GM10266 (cell line): ENCODE results near the gene MPC2.
A peak's percentile ranks its signal among the peaks of the same experiment; 100 is the strongest.
"Not testable (repeated sequence)": the region's sequence is repeated elsewhere in the genome, so short reads cannot be mapped to it uniquely, and the experiment has no call there.

Experiments used
- DNase-seq: peaks from one replicate; pipeline ENCODE4 v3.0.0; 2012; ENCODE audit errors: extremely low spot score
- CTCF ChIP-seq: IDR thresholded peaks from 2 replicates; pipeline ENCODE4 v1.5.1; 2012; ENCODE audit warnings: mild to moderate bottlenecking, low read depth; ENCODE audit not compliant: control insufficient read depth, insufficient read depth; ENCODE audit errors: missing control alignments

MPC2 gene

DNA sequence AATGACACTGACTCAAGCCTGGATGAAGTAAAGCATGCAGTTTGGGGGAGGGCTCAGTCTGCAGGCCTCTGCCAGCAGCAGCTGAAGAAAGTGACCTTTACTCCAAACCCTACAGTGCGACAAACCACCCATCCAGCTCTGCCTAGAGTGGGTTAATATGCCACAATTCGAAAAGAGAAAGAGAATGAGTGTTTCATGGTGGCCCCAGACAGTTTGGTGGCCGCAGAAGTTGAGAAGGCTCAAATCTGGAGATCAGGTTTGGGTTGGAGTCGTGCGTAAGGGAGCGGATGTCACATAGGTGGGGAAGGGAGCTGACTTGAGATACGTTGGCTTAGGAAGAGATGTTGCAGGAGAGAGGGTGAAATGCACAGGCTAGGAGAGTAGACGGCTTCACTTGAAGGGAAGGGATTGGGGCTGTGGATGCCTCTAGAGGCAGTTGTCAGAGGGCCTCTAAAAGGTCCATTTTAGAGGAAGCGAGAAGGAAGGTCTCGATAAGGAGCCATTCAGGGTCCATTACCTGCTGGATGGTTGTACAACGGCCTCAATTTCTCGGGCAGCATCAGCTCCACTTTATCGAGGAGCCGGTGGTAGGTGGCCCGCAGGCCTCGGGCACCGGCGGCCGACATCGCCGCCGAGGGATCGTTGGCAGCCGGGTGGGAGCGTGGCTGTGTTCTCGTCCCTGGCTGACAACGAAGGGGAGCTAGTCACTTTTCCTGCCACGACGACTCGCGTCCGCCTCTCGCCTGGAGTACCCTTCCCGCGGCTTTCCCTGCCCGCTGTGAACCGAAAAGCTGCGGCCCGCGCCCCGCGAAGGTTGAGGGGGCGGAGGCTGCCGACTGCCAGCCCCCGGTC lies 1.4 kb downstream of the MPC2 start:
- no peak for TF ChIP-seq CTCF
- peak; percentile 28 for DNase-seq

DNA sequence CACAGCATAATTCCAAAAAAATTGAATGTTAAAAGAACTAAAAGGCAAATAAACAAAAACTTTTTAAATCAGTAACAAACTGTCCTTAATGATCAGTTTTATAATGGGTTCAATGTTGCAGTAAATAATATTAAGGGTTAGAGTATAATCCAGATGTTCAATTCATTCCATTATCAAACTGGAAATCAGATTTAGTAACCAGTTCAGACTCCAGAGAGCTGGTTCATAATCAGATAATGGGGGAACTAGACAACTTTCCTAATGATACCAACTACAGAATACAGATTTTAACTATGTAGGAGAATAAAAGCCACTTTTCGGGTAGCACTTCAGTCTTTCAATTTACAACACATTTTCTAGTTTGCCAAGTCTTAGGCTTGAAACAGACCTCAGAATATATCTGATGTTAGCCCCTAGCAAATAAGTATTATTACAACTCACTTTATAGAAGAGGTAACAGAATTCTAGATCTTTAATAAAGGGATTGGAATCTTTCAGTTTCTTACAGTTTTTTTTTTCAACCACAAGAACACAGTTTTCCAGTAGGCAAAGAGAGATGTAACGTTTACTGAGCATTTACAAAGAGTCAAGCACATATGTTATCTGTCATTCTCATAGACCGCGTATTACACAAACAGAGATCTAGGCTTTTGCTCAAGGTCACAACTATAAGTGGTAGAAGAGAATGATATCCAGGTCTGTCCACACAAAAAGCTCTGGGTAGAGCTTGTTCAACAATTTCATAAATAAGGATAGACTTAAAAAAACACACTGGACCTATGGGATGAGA lies 2.3 kb downstream of the MPC2 start:
- no peak for TF ChIP-seq CTCF
- peak; percentile 10 for DNase-seq

DNA sequence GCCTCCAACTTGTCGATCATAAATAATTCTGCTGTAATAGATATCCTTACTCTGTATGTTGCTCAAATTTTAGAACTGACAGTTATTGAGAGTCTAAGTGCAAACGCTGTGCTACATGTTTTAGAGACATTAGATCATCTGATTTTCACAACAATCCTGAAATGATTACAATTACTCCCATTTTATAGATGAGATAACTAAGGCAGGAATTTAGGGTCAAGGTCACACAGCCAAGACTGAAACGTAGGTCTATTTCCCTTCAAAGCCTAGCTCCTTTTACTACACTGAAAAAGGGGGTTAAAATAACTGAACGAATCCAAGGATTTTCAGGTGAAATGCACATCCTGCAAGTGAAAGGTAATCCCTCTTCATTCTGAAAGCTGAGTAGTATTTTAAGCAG lies 3.1 kb downstream of the MPC2 start:
- DNase-seq, result no peak
- no peak for TF ChIP-seq CTCF

GRCh38 chr1:167929725-167930124 lies 7.1 kb downstream of the MPC2 start:
- no peak for DNase-seq
- no peak for TF ChIP-seq CTCF

DNA sequence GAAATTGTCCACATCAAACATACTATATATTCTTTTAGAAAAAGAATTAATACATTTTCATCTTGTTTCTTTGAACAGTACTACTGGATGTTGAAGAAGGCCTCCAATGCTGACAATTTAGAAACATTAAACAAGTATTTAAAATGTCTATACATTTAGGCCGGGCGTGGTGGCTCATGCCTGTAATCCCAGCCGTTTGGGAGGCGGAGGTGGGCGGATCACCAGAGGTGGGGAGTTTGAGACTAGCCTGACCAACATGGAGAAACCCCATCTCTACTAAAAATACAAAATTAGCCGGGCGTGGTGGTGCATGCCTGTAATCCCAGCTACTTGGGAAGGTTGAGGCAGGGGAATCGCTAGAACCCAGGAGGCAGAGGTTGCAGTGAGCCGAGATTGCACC lies 8.0 kb downstream of the MPC2 start:
- DNase-seq, result not testable (repeated sequence)

GRCh38 chr1:167928457-167928852 lies 8.4 kb downstream of the MPC2 start:
- no peak for TF ChIP-seq CTCF
- no peak for DNase-seq

- TF ChIP-seq CTCF, result no peak
- no peak for DNase-seq
These were observed 9.7 kb downstream of the MPC2 start for GRCh38 chr1:167927046-167927754.
